Glomerular visceral epithelial cell (primary cell): Measurements from ENCODE around the gene MOGAT1.
"Not testable (repeated sequence)": the region's sequence is repeated elsewhere in the genome, so short reads cannot be mapped to it uniquely, and the experiment has no call there.

Experiments
- DNase-seq: peaks from one replicate; pipeline ENCODE4 v3.0.0-alpha.2; 2016; ENCODE audit errors: extremely low spot score

Gene MOGAT1

DNA sequence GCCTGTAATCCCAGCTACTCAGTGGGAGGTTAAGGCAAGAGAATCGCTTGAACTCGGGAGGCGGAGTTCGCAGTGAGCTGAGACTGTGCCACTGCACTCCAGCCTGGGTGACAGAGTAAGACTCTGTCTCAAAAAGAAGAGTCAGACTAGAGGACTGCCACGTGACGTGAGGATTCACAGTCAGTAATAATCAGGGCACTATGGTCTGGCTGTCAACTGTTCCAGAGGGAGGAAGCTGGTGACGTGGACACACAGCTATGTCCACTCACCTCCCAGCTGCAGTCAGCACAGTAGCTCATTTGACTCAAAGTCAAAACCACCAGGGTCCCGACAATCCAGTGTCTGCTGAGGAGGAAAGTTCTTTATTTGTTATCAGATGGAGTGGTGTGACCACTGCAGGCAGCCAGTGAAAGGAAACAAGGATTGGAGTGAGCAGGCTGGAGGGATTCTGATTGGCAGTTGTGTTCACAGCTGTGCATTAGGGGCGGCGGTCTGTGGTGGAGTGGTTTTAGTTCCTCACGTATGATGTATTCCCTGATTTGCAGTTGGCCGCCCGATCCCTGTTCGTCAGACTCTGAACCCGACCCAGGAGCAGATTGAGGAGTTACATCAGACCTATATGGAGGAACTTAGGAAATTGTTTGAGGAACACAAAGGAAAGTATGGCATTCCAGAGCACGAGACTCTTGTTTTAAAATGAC, 37.9 kb downstream of the MOGAT1 start:
- peak; percentile 98 for DNase-seq

DNA sequence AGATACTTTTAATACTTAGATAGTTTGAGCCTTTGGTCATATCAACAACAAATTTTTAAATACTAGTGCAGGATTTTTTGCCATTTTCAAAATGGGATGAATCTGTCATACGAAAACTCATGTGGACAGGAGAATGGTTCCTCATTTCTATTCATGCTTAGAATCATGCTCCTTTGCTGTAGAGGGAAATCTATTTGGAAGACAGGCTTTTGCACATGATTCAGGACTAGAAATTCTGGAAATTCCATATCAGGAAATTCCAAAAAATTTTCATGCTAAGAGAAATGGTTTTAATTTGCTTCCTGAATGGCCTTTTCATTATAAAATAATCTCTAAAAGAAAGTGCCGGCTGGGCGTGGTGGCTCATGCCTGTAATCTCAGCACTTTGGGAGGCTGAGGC, 39.3 kb downstream of the MOGAT1 start:
- DNase-seq, result no peak

DNA sequence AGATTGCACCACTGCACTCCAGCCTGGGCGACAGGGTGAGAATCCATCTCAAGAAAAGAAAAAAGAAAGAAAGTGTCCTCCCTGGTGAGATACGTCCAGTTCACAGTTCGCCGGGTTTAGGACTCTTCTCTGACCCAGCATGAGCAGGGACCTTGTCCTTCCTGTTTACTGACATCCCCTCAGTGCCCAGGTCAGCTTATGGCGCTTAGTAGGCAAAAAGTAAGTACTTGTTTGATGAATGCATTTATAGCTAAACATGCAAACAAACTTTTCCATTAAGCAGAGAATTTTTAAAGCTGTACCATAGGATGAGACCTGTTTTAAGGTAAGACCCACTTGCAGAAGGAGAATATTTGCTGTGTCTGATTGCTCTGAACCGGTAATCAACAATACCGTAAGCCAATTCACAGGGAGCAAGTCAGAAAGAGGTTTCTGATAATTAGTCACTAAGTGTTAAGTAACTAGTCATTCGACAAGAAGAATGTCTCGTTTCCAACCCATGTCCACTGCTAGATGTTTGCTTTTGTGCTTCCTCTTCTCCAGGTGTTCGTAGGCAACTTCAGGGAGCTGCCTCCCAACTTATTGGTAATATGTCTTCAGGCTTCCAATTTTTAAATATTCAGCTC, 40.0 kb downstream of the MOGAT1 start:
- DNase-seq, result no peak

DNA sequence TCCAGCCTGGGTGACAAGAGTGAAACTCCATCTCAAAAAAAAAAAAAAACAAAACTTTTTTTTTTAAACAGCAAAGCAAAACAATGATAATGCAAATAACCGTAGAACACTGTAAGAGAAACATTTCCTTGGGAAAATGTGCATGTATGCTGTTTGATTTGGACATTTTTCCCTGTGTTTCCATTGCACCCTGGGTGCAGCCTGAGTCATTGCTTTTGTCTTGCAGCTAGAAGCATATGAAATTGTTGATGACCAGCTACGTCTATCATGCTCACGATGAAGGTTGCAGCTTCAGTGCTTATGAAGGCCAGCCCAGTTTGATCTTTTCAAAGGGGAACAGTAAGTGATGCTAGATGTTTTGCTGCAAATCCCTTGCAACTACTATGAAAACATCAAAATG, 41.5 kb downstream of the MOGAT1 start:
- no peak for DNase-seq

DNA sequence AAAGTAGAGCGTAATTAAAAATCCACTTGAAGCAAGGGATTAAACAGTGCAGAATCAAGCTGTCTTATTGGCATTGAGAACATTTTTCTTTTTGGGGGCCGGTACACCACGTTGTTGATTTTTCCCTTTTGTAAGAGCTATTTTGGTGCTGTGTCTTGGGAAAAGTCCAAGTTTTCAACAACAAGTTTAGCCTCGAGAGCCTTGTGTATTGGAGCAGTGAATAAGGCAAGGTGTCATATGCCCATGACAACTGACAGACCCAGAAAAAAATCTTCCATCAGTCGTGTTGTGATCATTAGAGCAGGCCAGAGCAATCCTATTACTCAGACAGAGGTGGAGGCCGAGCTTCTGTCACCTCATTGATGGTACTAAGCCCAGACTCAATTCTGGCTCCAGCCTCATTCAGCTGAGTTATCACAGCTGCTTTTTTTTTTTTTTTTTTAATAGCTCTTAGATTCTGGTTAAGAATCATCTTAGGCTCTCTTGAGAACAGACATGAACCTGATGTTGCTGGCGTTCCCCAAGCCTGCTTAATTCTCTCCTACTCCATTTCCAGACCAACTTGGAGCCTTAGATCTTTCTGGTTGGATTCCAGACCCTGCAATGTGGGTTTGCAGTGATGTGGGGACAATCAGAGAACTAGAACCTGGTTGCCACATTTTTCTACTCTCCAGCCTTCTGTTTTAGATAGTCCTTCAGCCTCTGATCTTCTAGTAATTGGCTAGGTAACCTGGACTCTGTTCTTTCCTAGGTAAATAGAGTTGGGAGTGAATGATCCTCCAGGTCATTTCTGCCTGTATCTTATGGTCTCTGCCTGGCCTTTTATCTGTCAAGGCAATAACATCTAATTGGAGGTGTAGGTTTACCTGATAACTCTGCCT, 43.1 kb downstream of the MOGAT1 start:
- DNase-seq, result no peak

DNA sequence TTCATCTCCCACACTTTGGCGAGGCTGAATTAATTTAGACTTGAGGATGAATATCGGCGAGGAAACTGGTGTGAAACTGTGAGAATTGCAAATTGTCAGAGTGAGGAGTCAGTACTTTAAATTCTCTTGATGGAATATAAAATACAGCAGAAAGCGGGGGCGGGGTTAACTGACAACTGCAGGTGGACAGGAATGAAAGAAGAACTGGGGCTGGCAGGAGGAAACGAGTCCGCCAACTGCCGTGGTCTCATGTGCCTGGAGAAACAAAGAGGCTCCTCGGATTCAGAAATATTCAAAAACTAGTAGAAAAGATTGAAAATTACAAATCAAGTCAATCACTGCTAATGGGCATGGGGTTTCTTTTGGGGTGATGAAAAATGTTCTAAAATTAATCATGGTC, 44.3 kb downstream of the MOGAT1 start:
- DNase-seq, result no peak

DNA sequence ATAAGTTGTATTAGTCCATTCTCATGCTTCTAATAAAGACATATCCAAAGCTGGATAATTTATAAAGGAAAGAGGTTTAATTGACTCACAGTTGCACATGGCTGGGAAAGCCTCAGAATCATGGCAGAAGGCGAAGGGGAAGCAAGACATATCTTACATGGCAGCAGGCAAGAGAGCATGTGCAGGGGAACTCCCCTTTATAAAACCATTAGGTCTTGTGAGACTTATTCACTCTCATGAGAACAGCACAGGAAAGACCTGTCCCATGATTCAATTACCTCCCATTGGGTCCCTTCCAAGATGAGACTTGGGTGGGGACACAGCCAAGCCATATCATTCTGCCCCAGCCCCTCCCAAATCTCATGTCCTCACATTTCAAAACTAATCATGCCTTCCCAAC, 48.3 kb downstream of the MOGAT1 start:
- DNase-seq, result not testable (repeated sequence)

DNA sequence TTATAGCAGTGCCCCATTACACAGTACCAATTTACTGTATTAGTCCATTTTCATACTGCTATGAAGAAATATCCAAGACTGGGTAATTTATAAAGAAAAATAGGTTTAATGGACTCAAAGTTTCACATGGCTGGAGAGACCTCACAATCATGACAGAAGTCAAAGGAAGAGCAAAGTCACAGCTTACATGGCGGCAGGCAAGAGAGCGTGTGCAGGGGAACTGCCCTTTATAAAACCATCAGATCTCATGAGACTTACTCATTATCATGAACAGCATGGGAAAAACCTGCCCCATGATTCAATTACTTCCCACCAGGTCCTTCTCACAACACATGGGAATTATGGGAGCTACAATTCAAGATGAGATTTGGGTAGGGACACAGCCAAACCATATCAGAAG, 50.1 kb downstream of the MOGAT1 start:
- DNase-seq, result not testable (repeated sequence)

DNA sequence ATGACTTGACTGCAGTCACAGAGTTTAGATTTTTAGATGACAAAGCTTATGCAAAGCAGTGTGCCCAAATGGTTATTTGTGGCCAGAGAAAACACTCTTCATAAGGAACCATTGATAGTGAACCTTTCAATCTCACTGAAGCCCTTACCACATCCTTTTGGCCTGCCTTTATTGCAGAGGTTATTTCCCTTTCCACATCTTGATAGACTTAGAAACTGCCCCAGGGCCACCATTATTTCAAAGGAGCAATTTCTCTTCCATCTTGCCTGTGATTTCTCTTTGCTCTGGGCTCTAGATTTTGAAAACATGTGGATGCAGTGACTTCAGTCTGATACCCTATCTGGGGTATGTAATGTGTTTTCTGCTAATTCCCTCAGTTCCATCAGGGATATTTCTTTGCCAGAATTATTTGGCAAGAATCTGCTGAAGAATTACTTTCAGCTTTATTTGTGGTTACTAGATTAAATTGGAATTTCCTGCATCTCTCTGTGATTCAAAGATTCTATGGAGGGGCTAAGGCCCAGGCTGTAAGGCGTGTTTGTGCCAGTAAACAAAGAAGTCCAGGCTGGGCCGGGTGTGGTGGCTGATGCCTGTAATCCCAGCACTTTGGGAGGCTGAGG, 51.0 kb downstream of the MOGAT1 start:
- no peak for DNase-seq

DNA sequence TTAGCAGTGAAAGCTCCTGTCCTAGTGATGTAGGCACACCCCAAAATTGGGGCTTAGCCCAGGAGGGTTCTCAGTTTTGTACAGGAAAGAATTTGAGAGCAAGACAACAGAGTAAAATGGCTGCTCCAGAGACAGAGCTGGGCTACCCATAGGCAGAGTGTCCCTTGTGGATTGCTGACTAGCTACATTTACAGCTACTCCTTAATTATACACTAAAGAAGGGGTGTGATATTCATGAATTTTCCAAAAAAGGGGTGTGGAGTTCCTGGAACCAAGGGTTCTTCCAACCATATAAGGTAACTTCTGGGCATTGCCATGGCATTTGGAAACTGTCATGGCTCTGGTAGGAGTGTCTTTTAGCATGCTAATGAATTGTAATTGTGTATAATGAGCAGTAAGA, 52.8 kb downstream of the MOGAT1 start:
- DNase-seq, result no peak

DNA sequence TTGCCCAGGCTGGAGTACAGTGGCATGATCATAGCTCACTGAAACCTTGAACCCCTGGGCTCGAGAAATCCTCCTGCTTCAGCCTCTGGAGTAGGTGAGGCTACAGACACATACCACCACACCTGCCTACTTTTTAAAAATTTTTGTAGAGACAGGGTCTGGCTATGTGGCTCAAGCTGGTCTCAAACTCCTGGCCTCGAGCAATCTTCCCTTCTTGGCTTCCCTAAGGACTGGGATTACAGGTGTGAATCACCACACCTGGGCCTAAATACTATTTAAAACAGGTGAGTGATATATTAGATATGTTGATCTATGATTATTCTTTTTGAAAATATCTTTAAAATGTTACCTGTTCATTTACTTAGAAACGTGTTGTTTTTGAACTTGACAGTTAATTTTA, 57.2 kb downstream of the MOGAT1 start:
- DNase-seq, result no peak

DNA sequence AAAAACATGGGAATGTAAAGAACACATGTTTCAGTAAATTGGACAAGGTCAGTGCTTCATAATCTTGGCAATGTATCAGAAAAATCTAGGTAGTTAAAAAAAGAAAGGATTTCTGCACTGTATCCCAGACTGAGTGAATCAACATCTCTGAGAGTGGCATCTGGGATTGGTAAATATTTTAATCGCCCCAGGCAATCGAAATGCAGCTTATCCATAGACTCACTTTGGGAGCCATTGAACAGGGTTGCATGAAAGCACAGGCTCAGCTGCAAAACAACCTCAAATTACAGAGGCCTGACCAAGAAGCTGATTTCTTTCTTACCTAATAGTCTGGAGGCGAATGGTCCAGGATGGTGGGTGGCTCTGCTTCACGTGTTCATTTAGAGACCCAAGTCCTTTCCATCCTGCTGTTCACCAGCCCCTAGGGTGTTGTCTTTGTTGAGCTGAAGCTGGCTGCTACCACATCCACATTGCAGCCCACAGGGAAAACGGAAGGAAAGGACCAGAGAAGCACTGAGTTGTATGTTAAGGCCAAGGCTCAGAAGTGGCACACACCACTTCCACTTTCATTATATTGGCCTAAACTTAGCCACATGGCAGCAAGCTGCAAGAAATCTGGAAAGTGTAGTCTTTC, 59.0 kb downstream of the MOGAT1 start:
- no peak for DNase-seq

DNA sequence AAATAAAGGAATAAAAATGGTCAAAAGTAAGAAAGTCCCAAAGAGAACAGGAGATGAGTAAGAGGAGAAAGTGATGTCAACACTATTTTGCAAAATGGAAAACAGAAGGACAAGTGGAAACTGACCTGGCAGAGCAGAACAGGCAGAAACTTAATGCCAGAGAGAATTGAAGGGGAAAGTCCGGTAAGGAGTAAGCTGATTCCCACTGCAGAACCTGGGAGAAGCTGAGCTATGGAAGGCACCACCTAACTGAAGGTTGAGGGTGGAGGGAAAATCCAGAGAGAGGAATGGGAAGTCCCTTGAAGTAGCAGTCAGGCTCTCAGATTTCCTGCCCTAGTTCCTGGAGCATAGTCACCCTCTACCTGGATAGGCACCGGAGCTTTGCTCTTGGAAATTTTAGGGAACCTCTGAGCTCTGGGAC, 59.8 kb downstream of the MOGAT1 start:
- peak; percentile 27 for DNase-seq

DNA sequence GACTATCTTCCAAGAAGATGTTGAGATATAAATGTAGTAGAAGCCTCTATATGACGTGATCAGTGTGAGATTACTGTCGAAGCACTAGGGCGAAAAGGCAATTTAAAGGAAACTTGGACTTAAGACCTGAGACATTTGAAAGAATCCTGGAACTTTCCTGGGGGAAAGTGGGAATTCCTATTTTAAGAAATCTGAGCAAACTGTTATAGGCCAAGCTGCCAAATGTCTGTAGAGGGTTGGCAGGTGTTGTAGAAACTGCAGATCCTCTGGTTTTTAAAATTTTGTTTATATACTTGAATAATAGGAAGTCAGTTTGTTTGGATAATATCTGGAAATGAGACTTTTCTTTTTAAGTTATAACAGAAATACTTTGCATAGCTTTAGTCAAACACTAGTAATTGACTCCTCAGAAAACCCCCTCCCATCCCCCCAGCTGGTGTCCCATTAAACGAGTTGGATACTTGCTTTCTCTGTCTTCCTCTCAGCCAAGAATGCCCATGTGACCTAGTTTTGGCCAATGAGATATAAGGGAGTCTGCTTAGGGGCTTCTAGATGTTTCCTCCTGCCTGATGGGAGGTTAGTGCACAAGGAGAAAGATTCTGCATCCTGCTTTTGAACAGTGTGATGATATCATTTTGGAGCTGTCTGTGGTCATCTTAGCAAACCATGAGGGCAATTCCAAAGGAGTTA, 61.2 kb downstream of the MOGAT1 start:
- DNase-seq, result no peak

DNA sequence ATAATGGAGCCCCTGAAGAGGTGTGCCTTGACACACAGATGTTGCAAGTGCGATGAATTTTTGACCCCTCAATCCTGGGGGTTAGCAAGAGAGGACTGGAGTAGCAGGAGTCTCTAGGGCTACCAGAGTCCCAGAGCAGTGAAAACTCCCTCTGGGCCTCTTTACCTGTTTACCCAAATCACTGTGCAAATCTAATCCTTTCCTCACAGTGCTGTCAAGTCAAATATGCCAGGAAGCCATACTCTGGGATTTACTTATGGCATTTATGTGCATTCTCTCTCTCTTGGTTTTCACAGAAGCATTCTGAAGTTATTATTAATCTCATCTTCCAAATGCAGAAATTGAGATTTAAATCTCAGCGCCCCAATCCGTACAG, 62.0 kb downstream of the MOGAT1 start:
- DNase-seq, result no peak

DNA sequence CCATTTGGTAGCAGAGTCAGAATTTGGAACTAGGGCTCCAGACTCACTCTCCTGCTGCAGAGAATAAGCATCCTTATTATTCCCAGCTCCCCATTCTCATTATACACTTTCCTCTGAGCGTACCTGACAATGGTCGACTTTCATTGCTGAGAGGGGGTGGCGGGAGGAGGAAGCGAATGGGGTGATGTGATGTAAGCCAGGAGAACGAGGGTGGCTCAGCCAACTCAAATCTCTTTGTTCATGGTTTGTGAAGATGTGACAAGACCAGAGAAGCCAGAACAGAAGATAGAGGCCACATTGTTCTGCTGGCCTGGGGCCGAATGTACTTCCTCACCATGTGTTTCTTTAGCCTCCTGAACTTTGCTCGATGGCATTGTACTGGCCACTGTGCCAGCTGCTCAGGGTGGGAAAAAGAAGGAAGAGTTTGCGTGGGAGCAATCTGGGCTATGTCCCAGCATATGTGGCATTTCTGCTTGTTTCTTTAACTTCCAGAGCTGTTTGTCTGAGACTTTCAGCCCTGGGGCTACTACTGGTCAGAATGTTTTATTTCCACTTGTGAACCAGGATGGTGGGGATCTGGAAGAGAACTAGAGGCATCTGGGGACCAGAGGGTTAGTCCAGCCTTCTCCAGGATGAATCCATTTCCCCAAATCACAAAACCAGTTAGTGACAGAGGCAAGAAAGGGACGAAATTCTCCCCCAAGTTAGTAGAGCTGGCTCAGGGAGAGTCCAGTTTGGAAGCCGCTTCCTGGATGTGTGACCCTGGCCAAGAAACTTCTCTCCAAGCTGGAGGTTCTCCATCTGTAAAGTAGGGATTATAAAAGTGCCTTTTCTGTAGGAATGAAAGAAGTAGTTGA, 62.6 kb downstream of the MOGAT1 start:
- no peak for DNase-seq

DNA sequence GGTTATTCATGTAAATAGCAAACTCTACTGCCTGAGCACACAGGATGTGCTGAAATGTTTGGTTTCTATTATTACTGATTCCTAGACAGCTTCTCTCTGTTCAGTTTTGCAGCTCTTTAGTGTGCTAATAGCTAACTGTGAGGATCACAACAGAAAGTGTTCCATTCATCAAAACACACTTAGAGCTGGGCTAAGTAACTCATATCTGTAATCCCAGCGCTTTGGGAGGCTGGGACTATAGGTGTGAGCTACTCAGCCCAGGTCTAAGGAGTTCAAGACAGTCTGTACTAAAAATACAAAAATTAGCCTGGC, 63.2 kb downstream of the MOGAT1 start:
- DNase-seq, result no peak

DNA sequence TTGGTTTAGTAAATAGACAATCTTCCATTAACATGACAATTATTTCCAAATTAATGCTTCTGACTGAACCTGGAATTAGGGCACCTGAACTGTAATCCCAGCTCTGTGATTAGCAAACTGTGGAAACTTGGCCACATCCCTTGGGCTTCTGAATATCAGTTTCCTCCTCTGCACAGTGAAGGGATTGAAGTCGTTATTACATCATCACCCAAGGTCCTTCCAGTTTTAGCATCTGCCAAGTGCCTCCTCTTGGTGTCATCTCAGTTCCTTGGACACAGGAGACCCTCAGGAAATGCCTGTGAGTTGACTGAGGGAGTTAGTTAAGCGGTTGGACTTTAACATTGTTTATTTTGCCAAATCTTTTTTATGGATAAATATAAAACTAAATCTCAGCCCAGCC, 64.8 kb downstream of the MOGAT1 start:
- no peak for DNase-seq

DNA sequence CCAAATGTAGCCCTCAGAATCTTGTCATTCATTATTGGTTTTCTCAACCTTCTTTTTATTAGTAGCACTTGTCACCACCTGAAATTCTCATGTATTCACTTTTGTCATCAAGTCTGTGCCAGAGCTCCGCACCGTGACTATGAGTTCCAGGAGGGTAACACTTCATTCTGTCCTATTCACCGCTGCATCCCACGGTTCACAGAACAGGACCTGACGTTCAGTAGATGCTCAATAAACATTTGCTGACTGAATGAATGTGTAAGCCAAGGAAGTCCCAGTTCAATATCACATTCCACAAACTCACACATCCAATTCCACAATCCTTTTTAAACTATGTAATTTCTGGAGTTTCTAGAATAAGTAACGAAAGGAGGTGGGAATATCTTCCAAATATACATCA, 65.5 kb downstream of the MOGAT1 start:
- DNase-seq, result no peak

DNA sequence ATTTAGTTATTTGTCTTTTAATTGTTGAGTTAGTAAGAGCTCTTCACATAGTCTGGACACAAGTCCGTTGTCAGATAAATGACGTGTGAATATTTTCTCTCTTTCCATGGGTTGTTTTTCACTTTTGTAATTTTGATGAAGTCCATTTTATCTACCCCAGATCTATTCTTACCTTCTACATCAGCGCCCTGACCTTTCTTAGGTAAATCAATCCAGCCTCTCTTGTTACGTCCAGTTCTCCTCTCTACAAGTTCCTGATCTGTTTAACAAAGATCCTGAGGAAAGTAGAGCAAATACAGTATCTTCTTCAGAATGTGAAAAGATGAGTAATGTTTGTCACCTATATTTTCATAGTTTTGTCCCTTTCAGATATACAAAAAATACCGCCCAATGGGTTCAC, 66.9 kb downstream of the MOGAT1 start:
- DNase-seq, result no peak

DNA sequence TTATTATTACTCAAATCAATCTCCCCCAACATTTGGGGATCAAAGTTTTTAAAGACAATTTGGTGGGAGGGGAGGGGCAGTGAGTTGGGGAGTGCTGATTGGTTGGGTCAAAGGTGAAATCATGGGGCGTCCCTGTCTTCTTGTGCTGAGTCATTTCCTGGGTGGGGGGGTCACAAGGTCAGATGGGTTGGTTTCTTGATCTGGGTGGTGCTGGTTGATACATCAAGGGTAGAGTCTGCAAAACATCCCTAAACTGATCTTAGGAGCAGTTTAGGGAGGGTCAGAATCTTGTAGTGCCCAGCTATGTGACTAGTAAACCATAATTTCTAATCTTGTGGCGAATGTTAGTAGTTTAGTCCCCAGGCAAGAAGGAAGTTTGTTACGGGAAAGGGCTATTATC, 67.4 kb downstream of the MOGAT1 start:
- DNase-seq, result no peak
